Choroid plexus epithelial cell (primary cell): ENCODE measurements around the gene POLE3.

Experiments
- DNase-seq: peaks from one replicate; pipeline ENCODE4 v3.0.0-alpha.2; 2010; ENCODE audit warnings: low read depth
- H3K4me3 ChIP-seq: 2 replicates; pipeline ENCODE4 v1.5.1; 2011; ENCODE audit warnings: low read depth, mild to moderate bottlenecking, control low read depth, low read length, moderate library complexity
- TF ChIP-seq, protein P1 (sequence below): conservative IDR thresholded peaks from 2 replicates; pipeline ENCODE4 v1.5.1; 2011; ENCODE audit warnings: low read depth, mild to moderate bottlenecking, control low read depth, inconsistent platforms, low read length, moderate library complexity

The POLE3 gene

GRCh38 chr9:113425072-113425471 is 14.6 kb upstream of the POLE3 start:
- no peak for DNase-seq

DNA sequence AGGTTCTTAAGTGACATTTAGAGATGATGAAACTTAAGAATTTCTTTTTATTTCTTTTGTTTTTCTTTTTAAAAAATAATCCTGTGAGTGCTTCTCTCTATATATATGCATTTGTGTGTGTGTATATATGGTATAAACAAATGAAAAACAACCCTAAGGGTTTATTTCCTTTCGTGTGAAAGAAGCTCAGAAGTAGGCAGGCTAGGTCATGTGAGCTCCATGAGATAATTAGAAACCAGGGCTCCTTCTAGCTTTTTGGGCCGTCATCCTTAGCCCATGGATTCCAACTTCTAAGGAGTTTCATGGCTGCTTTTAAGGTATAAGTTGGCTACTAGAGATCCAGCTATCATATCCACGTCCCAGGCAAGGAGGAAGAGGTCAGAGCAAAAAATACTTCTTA is 11.3 kb upstream of the POLE3 start:
- TF ChIP-seq, protein P1, sequence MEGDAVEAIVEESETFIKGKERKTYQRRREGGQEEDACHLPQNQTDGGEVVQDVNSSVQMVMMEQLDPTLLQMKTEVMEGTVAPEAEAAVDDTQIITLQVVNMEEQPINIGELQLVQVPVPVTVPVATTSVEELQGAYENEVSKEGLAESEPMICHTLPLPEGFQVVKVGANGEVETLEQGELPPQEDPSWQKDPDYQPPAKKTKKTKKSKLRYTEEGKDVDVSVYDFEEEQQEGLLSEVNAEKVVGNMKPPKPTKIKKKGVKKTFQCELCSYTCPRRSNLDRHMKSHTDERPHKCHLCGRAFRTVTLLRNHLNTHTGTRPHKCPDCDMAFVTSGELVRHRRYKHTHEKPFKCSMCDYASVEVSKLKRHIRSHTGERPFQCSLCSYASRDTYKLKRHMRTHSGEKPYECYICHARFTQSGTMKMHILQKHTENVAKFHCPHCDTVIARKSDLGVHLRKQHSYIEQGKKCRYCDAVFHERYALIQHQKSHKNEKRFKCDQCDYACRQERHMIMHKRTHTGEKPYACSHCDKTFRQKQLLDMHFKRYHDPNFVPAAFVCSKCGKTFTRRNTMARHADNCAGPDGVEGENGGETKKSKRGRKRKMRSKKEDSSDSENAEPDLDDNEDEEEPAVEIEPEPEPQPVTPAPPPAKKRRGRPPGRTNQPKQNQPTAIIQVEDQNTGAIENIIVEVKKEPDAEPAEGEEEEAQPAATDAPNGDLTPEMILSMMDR, result no peak
- no peak overlapping the region for H3K4me3 ChIP-seq
- DNase-seq, result no peak

More at GRCh38 chr9:113425072-113425471, 14.6 kb upstream of the POLE3 start:
- TF ChIP-seq, protein P1, result no peak
- H3K4me3 ChIP-seq, result no peak overlapping the region

DNA sequence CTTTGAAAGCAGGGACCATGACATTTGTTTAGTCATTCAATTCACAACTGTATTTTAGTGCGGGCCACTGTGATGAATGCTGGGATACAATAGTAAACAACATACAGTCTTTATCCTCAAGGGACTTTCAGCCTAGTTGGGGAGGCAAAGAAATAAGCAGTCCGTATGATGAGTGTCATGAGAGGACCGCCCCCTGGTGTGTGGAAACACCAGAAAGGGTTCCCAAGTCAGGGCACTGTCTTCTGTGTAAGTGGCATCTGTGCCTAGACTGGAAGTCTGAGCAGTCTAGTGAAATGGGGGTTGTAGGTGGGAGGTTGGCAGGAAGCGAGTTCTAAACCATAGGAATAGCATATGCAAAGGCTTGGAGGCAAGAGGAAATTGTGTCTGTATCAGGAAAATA is 6.9 kb upstream of the POLE3 start:
- no peak overlapping the region for H3K4me3 ChIP-seq
- DNase-seq, result no peak
- TF ChIP-seq, protein P1, result no peak

- TF ChIP-seq, protein P1, result no peak
- no peak for DNase-seq
- no peak overlapping the region for H3K4me3 ChIP-seq
Observed at GRCh38 chr9:113416149-113416721, 5.8 kb upstream of the POLE3 start.

DNA sequence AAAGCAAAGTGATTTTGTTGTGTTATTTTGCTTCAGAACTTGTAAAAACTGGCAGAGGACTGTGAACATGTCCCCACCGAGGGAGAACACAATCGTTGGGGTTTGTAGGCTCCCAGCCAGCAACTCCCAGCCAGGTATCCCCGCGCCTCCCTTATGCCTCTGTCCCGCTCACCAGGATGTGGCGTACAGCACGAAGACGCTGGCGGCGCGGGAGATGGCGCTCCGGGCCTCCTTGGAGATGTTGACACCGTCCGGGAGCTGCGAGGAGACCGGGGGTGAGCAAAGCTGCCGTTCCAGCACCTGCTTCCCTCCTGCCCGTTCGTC is 630 bp downstream of the POLE3 start:
- TF ChIP-seq, protein P1, result no peak
- peak overlapping the region; percentile 95 for H3K4me3 ChIP-seq
- no peak for DNase-seq

GRCh38 chr9:113409481-113409880 is 994 bp downstream of the POLE3 start:
- peak; percentile 8 for DNase-seq

More at GRCh38 chr9:113409481-113409880, 994 bp downstream of the POLE3 start:
- H3K4me3 ChIP-seq, result peak overlapping the region; percentile 95
- TF ChIP-seq, protein P1, result no peak
